Germinal center (tissue), 1 donor: ENCODE measurements around the gene TMIGD3.

Source experiments
- DNase-seq: peaks from one replicate; pipeline ENCODE4 v3.0.0; 2012; ENCODE audit warnings: mixed read lengths, low spot score

TMIGD3 gene

DNA sequence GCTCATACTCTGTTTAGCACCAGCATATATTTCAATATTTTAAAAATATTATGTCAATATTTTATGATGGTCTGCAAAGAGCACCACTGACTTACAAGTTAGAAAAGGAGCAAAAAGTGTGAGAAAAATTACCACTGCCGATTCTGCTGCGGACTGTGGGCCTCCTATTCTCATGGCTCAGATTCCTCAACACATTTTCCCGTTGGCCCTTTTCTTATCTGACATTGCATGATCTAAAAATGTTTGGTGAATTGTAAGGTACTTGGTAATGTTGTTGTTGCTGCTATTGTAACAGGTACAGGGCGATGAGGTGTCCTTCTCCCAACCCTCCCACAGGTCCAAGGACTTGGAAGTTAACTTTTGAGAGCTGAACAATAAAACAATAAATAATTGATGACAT lies 28.9 kb downstream of the TMIGD3 start:
- no peak for DNase-seq

DNA sequence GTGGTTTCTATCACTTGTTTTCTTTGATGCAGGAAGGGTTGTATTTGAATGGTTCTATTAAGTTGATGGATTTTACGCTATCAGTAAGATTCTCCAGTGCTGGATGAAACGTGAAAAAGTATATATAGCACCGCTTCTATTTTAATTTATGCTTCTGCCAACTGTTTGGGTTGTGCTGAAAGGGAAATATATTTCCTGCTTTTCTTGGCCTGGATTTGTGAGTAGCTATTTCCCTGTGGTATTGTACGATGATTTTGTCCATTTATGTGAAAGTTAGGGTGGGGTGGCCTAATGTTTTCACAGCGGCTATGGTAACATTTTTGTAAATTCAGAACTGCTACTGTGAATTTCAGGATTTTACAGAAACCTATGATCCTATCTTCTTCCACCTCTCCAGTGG lies 29.3 kb downstream of the TMIGD3 start:
- no peak for DNase-seq

DNA sequence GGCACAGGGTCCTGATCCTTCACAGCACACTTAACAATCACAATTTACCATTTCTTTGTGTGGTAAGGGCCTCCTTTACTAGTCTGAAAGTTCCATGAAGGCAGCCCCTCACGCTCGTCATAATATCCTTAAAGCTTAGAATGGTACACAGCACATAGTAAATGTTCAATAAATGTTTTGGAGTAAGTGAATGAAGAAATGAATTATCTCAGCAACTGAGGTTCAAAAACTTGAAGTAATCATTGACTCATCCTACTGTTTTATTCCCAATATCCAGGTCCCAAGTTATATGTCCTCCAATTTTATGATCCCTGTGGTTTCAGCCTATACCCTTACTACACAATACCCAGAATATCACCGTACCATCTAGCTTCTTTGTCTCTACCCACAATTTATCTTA lies 31.9 kb downstream of the TMIGD3 start:
- DNase-seq, result no peak

DNA sequence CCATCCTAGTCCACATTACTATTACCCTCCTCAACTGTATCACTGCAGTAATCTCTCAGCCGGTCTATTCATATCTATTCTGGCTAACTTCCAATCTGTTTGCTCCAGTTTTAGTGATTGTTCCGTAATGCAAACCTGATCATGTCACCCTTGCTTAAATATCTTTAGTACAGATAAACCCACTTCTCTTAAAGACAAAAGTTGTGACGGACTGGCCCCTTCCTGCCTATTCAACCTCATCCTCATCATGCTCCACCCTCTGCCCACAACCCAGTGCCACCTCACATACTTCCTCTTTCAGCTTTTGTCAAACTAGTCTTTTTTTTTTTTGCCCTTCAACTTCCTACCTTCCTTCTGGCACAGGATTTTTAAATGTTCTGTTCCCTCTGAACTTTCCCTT lies 32.4 kb downstream of the TMIGD3 start:
- DNase-seq, result peak; percentile 54

DNA sequence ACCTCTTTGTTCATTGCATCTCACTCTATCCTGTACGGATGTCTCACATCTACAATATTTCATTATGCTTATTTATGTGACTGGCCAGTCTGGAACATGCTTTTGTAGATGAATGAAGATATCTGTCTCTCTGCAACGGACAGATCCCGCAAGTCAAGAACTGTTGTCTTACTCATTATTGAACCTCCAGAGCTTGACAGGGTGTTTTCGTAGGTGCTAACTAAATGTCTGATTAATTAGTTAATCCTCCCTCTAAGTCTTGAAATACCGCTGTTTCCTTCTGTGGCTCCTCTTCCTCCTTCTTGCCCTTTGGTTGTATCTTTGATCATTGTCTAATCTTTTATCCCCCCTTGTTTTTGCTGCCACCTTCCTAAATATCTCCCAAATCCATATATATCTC lies 32.8 kb downstream of the TMIGD3 start:
- no peak for DNase-seq

DNA sequence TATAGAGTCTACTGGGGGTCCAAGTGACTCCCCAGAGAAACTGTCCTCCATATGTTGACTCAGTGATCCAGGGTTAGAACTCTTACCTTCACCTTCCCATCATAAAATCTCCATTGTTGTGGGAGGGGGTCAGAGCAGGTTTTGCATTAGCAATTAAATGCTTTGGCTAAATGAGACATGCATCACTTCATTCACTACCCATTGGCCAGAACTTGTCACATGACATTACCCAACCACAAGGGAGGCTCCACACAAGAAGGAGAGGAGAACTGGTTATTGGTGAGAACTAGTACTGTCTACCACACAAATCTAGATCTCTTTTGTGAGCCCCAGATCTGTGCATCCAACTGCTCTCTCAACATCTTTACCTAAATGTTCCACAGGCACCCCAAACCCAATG lies 33.9 kb downstream of the TMIGD3 start:
- no peak for DNase-seq

DNA sequence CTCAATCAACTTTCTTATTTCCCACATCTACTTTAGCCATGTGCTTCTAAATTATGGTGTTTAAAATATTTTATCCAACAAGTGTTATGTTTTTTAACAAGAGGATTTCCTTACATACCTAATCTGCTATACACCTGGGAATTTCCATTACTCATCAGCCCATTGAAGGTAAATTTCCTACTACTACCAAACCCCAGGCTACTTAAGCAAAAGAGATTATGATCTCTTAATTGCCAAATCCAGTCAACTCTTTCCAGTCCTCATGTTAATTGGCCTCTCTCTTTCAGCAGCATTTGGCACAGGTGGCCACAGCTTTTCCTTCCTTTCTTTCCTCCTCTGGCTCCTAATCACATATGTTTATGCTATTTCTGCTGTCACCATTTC lies 34.7 kb downstream of the TMIGD3 start:
- no peak for DNase-seq

DNA sequence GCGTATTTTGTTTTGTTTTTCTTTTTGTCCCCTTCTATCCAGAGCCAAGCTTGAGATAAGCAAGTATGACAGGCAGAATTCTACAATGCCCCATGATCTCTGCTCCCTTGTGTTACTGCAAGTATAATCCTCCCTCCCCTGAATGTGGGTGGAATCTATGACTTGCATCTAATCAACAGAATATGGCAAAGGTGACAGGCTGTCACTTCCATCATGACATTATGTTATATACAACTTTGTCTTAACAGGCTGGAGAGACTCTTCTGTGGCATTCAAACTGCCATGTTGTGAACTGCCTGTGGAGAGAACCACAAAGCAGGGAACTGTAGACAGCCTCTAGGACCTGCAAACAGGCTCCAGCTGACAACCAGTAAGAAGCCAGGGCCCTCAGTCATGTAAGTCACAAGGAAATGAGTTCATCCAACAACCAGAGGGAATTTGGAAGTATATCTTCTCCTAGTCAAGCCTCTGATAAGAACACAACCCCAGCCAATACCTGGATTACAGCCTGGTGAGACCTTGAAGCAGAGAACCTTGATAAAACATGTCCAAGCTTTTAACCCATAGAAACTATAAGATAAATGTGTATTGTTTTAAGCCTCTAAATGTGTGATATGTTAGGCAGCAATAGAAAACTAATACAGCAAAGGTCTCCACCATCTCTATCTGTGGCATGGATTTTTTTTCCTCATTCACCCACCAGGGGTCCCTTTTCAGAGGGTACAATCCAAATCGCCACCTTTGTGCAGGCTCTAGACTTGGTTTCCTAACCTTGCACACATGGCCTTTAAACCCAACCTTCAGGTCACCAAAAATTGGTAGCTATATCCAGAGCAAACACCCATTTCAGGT lies 35.3 kb downstream of the TMIGD3 start:
- DNase-seq, result no peak

DNA sequence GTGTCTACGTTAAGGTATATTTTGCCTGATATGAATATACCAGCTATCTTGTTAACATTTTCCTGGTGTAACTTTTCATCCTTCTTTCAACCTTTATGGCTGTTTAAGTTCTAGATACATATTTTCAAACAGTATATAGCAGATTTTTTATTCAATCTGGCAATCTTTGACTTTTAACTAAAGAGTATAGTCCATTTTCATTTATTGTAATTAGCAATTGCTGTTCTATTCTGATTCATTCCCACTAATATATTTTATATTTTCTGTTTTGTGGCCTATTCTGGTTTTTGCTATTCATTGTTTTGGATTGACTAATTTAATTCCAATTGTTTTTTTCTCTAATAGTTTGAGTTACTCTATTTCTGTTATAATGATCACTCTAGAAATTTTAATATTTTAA lies 37.0 kb downstream of the TMIGD3 start:
- no peak for DNase-seq

DNA sequence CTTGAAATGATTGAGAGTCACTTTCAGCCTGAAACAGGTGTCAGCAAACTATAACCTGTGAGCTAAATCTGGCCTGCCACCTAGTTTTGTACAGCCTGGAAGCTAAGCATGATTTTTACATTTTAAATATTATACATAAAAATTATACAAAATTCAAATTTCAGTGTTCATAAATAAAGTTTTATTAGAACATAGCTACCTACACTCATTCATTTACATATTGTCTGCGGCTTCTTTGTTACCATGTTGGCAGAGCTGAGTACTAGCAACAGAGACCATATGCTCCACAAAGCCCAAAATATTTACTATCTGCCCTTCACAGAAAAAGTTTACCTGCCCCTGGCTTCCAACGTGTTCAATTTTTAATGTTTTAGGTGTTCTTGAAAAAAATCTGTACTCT lies 37.7 kb downstream of the TMIGD3 start:
- no peak for DNase-seq

DNA sequence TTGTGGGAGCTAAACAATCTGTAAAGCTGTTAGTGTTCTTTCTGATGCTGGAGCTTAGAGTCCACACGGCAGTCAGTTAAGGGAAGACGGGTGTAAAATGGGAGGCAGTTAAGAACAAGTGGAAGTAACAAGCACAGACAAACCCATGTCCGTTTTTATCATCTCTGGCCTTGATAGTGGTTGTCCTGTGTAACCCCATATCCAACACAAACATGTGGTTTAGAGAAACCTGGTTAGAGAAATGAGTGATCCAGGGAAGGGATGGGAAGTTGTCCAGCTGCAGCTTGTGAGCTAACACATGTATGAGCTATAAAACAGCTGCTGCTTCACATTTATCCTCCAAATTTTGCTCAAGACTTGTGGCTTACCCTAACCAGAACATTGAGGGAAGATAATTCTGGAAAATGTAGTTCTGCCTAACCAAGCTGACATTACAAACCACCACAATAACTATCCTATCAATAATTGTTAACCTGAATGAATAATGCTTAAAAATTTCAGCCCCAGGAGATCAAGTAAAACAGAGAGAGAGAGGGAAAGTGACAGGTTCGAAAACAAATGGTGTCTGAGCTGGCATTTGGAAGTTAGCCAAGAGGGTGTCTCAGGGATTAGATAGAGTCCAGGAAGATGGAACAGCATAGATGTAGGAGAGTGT lies 40.3 kb downstream of the TMIGD3 start:
- DNase-seq, result no peak

DNA sequence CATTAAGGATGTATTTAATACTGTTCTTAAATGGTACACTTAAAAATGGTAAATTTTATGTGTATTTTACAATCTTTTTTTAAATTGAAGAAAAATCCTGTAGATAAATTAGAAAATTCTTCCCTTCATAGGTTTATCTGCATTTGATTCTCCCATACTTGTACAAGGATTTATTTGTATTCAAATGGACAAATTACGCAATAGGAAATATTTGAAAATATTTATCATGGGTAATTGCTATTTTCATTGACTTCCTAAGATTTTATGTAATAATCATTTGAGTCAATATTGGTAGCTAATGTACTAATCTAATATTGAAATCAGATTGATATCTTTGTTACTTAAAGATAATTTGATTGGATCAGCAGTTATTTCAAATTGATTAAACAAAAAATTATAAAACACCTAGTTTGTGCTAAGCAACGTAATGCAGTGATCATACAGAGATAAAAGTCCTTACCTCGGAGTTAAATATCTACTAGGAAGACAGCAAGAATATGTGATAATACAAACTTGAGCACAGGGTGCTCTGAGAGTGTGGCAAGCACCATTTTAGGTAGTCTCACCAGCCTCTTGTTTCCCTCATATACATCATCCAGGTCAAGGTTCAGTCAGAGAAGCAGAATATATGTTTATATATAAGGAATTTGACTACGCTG lies 40.9 kb downstream of the TMIGD3 start:
- no peak for DNase-seq

DNA sequence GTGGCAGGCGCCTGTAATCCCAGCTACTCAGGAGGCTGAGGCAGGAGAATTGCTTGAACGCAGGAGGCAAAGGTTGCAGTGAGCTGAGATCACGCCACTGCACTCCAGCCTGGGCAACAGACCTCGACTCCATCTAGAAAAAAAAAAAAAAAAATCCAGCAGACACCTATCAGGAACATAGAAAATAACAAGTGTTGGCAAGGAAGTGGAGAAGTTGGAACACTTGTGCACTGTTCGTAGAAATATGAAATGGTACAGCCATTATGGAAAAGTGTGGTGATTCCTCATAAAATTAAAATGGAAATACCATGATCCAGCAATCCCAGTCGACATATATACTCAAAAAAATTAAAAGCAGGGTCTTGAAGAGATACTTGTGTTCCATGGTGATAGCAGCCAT lies 41.7 kb downstream of the TMIGD3 start:
- no peak for DNase-seq

DNA sequence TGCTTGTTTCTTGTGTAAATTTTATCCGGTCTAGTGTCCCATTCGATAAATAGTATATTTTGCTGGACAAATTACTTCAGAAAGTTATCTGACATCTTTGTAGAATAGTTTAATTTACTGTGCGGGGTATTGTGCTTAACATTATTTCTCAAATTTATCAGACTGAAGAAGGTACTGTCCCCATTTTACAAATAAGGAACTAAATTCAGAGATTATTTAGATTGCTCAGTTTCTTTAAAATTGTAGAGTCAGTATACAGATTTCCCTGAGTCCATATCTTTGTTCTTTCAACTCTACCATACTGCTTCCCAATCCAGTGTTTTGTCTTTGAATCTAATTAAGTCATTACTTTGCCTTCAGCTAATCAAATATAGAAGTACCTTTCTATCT lies 47.8 kb downstream of the TMIGD3 start:
- DNase-seq, result no peak

DNA sequence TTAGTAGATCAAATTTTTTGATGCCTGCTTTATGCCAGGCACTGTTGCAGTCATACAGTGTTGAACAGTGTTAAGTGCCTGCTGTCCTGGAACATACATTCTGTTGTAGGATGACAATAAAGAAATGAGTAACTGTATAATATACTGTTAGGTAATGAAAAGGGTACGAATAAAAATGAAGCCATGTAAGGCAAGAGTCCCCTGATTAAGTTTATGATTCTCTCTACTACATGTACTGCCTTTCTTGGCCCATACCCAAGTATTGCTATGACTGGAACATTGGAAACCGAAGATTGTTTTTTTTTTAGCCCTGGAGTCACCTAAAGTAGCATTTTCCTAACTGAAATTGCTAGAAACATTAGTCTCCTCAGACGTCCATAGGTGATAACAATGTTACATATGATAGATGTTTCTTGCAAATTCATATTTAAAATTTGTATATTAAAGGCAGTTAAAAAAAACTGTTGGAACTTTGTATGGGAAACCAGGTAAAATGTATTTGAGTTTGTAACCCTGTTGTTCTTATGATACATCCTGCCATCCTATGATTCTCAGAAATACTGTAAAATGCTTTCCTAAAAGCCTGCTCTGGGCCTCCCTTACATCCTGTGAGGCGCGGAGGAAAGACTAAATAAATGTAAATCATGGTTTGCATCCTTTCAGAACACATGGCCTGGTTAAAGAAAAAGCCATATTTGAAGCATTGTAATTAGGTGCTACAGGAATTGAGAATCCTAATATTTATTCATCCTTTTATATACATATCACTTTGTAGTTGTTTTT lies 48.4 kb downstream of the TMIGD3 start:
- no peak for DNase-seq

DNA sequence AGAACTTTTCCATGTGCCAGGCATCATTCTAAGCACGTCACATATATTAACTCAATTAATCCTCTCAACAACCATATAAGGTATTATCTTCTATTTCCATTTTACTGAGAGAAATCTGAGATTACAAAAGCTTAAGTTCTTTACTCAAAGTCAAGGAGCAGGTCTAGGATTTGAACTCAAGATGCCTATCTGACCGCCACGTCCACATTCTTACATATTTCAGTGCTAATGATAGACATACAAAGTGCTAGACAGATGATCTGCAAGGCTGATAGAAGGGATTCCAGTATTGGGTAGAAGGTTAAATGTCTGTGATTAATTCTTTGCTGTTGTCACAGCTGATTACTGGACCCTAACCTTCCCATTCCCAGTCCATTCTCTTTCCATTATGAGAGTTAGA lies 49.7 kb downstream of the TMIGD3 start:
- DNase-seq, result no peak

DNA sequence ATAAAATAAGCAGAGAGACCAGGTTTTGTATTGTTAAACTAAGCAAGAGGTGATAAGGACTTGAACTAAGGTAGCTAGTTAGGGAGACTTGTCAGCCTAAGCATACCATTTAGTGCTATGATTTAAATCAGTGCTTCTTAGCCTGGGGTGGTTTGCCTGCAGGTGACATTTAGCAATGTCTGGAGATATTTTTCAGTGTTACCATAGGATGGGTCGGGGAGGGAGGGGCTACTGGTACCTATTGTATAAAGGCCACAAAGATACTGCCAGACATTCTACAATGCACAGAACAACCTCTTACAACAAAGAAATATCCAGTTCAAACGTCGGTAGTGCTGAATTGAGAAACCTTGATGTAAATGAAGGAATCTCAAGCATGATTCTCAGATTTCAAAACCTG lies 50.9 kb downstream of the TMIGD3 start:
- DNase-seq, result no peak

DNA sequence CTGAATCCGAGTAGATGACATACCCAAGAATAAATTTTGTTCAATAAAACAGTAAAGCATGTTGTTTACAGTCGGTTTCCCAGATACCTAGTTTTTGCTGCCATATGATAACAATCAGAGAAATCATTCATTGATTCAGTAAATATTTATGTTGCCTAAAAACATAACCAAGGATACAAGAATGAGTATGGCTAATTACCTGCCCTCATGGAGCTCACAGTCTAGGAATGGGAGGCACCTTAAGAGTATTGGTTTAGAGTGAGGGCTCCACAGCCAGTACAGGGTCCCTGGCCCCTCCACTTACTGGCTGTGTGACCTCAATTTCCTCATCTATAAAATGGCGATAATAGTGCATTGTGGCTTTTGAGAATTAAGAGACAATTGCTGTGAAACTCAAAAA lies 53.2 kb downstream of the TMIGD3 start:
- DNase-seq, result no peak

DNA sequence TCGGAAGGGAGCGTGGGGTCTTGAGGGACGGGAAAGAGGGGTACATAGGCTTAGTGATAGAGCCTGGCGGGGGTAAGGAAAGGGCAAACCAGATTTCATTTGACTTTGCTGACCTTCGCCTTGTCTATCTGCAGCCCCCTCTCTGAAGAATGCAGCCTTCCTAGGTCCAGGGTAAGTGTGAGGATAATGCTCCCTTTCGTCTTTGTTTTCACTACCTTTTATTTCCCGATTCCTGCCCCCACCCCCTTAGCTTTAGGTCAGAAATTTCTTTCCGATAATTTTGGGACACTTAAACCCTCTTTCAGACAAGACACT lies 53.8 kb downstream of the TMIGD3 start:
- DNase-seq, result no peak

DNA sequence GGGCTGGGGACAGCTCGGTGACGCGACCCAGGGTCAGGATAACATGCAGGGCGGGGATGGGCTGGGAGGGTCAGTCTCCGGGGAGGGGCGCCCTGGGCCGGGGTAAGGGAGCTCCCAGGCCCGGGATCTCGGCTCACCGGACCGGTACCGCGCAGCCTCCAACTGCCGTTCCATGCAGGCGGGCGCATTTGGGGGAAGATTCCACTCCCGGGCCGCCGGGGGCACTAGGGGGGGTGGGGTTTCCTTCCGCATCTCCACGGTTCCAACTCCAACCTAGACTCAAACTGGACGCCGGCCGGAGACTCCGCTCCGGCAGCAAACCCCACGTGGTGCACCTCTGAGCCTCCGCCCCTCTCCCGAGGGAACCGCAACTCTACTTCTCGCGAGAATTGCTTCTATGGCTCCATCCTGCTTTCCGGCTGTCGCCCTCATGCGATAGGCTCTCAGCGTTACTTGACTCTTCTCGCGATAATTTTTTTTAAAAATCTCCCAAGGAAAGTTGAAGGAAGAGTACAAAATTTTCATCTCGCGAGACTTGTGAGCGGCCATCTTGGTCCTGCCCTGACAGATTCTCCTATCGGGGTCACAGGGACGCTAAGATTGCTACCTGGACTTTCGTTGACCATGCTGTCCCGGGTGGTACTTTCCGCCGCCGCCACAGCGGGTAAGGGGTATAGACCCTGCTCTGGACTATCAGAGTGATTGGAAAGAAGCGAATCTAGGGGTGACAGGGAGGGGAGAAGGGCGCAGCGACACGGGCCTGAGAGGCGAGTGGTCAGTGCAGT lies 54.3 kb downstream of the TMIGD3 start, which contains the start of the genes ATP5PB and WDR77:
ATP5PB (plus strand) TSS at position 547 of the 785 bp plus-strand sequence; CDS start at position 625, 78 bp downstream.
WDR77 (minus strand) TSS at position 339 of the 785 bp plus-strand sequence; CDS start at position 252, 87 bp downstream.
- DNase-seq, result peak; percentile 96

DNA sequence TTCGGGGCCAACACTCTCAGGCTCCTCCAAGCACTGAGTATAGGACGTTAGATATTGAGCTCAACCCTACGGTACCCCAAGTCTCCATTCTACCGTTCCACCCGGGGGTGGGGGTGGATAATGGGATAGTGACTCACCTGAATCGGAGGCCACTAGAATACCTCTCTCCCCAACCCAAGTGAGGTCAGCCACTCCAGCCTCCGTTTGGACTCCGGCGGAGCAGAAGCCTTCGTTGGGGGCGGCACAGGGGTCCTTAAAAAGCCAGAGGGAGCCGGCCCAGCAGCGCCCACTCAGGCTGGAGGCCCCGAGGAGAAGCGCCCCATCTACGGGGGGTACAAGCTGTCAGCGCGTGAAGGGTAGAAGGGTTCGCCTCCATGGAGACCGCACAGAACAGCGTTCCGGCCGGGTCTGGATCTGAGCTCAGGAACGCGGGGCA lies 54.9 kb downstream of the TMIGD3 start:
- DNase-seq, result peak; percentile 25
